Effector CD8-positive, alpha-beta T cell (primary cell): Measurements from ENCODE around the gene LSM5.

ENCODE experiments used
- DNase-seq: peaks from one replicate; lab custom pipeline; 2025; lab: John Stamatoyannopoulos, UW

LSM5 gene

GRCh38 chr7:32462451-32462850, 27.7 kb downstream of the LSM5 start:
- DNase-seq, result no peak

DNA sequence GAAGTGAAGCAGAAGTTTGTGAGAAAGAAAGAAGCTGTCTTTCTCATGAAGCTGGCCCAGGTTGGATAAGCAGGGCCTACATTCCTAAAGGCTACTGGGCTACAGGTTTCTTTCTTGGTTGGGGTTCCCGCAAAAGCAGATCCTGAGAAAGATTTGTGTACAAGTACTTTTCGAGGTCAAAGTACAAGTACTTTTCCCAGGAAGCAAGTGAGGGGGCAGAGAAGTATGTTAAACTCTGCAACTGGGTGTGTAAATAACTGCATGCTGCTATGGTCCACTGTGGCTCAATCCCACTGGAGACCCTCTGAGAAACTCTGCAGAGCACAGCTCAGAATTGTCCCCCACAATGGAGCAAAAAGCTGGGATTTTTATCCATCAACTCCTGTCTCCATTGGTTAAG, 28.7 kb downstream of the LSM5 start:
- DNase-seq, result no peak

DNA sequence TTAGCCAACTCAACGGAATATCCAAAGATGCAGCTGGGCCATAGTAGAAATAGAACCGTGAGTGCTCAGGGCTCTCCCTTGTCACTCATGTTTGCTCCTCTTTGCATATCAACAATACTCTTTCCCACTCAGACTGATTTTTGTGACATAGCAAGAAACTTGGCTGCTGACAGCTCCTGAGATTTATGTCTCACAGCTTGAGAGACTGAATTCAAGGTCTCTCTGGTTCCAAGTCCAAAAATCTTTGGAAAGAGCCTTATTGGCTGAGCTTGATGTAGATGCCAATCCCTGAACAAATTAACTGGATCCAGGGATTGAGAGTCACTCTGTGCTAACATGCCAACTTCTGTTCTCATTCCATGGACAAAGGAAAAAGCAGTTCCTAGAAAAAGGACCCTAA, 30.4 kb downstream of the LSM5 start:
- DNase-seq, result no peak

GRCh38 chr7:32458025-32458424, 32.2 kb downstream of the LSM5 start:
- no peak for DNase-seq

DNA sequence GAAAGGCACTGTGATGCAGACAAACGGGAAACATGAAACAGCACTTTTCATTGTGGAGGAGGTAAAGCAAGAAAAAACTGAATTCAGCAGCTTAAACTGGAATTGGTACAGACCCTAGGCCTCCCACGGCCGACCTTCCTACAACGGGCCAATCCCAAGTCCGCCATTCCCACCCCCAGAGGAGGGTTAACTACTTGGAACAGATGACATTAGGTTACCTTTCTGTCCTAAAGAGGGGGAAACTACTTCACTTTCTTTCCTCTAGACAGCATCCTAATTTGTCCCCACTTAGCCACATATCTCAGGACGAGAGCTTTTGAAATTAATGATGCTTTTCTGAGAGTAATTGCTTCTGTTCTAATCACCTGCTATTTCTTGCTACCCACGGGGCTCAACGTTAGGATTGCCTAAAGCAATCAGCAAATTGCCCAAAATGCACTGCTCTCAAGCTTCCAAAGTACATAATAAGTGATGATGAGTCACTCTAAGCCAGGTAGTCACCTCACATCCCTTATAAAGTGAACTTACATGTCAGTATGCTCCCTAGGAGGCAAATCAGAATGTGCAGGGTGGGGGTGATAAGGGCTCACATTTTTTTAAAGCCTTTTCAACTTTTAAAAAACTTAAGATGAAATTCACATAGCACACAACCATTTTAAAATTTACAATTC, 36.7 kb downstream of the LSM5 start:
- DNase-seq, result no peak

GRCh38 chr7:32447218-32447617, 43.0 kb downstream of the LSM5 start:
- no peak for DNase-seq

DNA sequence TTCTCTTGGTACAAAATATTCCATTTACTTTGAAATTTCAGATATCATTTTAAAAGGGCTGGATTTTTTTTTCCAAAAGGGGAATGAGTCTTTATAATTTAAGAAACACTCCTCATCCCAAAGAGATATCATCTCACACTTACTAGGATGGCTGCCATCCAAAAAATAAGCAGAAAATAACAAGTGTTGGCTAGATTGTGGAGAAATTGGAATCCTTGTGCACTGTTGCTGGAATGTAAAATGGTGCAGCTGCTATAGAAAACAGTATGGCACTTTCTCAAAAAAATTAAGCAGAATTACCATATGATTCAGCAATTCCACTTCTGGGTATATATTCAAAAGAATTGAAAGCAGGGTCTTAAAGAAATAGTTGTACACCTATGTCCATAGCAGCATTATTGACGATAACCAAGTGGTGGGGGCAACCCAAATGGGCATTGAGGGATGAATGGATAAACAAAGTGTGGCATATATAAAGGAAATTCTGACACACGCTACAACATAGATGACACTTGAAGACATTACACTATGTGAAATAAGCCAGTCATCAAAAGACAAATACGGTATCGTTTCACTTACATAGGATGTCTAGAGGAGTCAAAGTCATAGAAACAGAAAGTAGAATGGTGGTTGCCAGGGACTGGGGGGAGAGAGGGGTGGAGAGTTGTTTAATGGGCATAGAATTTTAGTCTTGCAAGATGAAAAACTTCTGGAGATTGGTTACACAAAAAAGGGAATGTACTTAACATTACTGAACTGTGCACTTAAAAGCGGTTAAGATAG, 53.8 kb downstream of the LSM5 start:
- DNase-seq, result no peak
